Adrenal gland (tissue), 12 donors: ENCODE results near the gene ZNF208. TPM values are rescaled to one million over a fixed set of nuclear protein-coding genes. Genes with fewer than 3 reads are reported as not detected.

Experiments
- DNase-seq, 7 donors: peaks; one replicate each; pipeline ENCODE4 v3.0.0-alpha.2; 2019 to 2020
- H3K27ac ChIP-seq, 5 donors: fragments of 200-600 bp; sonication (generic) in 4 of 5; 1 replicate in 3 of 5; 2 replicates in 2 of 5; pipeline versions ENCODE4 v1.5.1 to v1.8.0; 2016 to 2020; ENCODE audit warnings: mild to moderate bottlenecking in 1 of 5
- H3K27me3 ChIP-seq: fragments of 200-600 bp; 2 replicates; pipeline ENCODE4 v1.8.0; 2021
- H3K36me3 ChIP-seq, 2 donors: fragments of 200-600 bp; replicated peaks in 1 of 2; 1 replicate in 1 of 2; 2 replicates in 1 of 2; pipeline versions ENCODE4 v1.5.1 to v1.8.0; 2018 to 2022
- H3K4me1 ChIP-seq, 2 donors: fragments of 200-600 bp; replicated peaks in 1 of 2; 1 replicate in 1 of 2; 2 replicates in 1 of 2; pipeline versions ENCODE4 v1.5.1 to v1.8.0; 2018 to 2021
- H3K4me3 ChIP-seq, 4 donors: fragments of 200-600 bp; sonication (generic) in 3 of 4; one replicate each; pipeline ENCODE4 v1.5.1; 2016 to 2018
- H3K9me3 ChIP-seq, 3 donors: fragments of 200-600 bp; sonication (generic) in 1 of 3; replicated peaks in 1 of 3; 1 replicate in 2 of 3; 2 replicates in 1 of 3; pipeline versions ENCODE4 v1.5.1 to v1.8.0; 2016 to 2021
- POLR2A ChIP-seq, 2 donors: fragments of 450-650 bp; IDR thresholded peaks; one replicate each; pipeline ENCODE4 v1.6.1; 2017; ENCODE audit warnings: antibody characterized with exemption in 2 of 2, mild to moderate bottlenecking in 2 of 2, moderate library complexity in 1 of 2
- WGBS, 4 donors: extraction: QIAGEN DNeasy Blood & Tissue Kit in 2 of 4; methylation state at CpG; one replicate each; pipeline versions ENCODE4 v1.1.5 to v1.1.7; 2013 to 2017; 5-methylcytosine and 5-hydroxymethylcytosine counted together
- intact Hi-C, 2 donors: fragments of 100-400 bp; cut with DNase I; formaldehyde crosslinking; loops; one replicate each; pipeline versions ENCODE4 v1.14.1 to v1.15.0; 2022 to 2023
- polyA plus RNA-seq, 3 donors: library from polyadenylated mRNA; stranded (reverse); fragments of 200-250 nt in 2 of 3; fragments of 350-450 nt in 1 of 3; fragmentation: Illumina TruSeq in 1 of 3; extraction: RNeasy Lipid Tissue Mini Kit (QIAGEN cat#74804) in 1 of 3; gene quantifications; one replicate each; pipeline ENCODE4 v1.2.3, GENCODE V29; 2013 to 2014
- total RNA-seq, 9 donors: library from RNA; depleted of rRNA in 4 of 9; stranded (reverse); fragments of >200 nt in 4 of 9; fragments of 120-200 nt in 1 of 9; fragmentation: NEBNext Ultra II Directional in 1 of 9; extraction: Animal tissue kit (Norgen Biotek cat#: 25700) in 1 of 9; gene quantifications; one replicate each; pipeline versions ENCODE4 v1.1.0 to v1.2.4, GENCODE V29; 2013 to 2023
- TF ChIP-seq, protein P1 (sequence below), 6 experiments: fragments of 450-650 bp in 4 of 6; fragments of 200-600 bp in 2 of 6; sonication (generic) in 1 of 6; IDR thresholded peaks; 1 replicate in 5 of 6; 2 replicates in 1 of 6; pipeline versions ENCODE4 v1.5.1 to v1.8.0; 2016 to 2021; ENCODE audit warnings: antibody characterized with exemption in 6 of 6, mild to moderate bottlenecking in 2 of 6, moderate library complexity in 1 of 6
- donor health status: healthy with polysubstance abuse.
- donor health status: Bipolar disorder and iron deficiency.
- donor health status: DM: yes; HTN: yes; CAD: no.
- donor health status: DM: no; HTN: no; CAD: no.
- donor health status: DM: no; HTN: no; CAD: no.
- donor health status: DM: yes; HTN: yes; CAD: no.

The ZNF208 gene
- total and polyA plus RNA-seq, 12 donors: 0.11 to 7.2 (median 1.3) TPM

DNA sequence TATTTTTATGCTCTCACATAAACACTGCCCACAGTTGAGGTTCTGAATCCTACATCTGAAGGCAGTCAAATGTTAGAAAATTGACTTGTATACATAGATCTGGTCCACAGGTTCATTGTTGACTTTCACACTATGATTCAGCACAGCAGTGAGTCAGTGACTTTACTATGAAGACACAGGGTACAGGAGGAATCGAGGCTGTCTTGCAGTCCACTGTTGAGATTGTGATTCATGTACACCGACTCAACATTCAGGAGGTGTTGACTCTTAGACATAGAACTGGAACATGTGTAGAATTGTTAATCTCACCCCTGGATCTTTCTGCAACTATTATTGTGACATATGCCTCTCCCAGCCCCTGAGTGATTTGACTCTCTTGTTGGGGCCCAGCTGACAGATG lies 100.4 kb downstream of the ZNF208 start:
- intact Hi-C loops: no loop called here
- H3K27ac ChIP-seq: no peak overlapping the region
- no peak for TF ChIP-seq POLR2A (IDR thresholded peaks at IDR 0.05)
- TF ChIP-seq, protein P1, sequence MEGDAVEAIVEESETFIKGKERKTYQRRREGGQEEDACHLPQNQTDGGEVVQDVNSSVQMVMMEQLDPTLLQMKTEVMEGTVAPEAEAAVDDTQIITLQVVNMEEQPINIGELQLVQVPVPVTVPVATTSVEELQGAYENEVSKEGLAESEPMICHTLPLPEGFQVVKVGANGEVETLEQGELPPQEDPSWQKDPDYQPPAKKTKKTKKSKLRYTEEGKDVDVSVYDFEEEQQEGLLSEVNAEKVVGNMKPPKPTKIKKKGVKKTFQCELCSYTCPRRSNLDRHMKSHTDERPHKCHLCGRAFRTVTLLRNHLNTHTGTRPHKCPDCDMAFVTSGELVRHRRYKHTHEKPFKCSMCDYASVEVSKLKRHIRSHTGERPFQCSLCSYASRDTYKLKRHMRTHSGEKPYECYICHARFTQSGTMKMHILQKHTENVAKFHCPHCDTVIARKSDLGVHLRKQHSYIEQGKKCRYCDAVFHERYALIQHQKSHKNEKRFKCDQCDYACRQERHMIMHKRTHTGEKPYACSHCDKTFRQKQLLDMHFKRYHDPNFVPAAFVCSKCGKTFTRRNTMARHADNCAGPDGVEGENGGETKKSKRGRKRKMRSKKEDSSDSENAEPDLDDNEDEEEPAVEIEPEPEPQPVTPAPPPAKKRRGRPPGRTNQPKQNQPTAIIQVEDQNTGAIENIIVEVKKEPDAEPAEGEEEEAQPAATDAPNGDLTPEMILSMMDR (IDR thresholded peaks at IDR 0.05): no peak
- DNase-seq: no peak
- no peaks in the 10 kb centered on the region for H3K36me3 ChIP-seq
- WGBS, 4 donors: 70 to 92% (median 73%) methylated on average over 2 of the region's 2 CpGs
- H3K4me1 ChIP-seq: no peaks in the 10 kb centered on the region
- H3K27me3 ChIP-seq: no peaks in the 10 kb centered on the region
- no peak overlapping the region for H3K4me3 ChIP-seq
- H3K9me3 ChIP-seq: no peaks in the 10 kb centered on the region

DNA sequence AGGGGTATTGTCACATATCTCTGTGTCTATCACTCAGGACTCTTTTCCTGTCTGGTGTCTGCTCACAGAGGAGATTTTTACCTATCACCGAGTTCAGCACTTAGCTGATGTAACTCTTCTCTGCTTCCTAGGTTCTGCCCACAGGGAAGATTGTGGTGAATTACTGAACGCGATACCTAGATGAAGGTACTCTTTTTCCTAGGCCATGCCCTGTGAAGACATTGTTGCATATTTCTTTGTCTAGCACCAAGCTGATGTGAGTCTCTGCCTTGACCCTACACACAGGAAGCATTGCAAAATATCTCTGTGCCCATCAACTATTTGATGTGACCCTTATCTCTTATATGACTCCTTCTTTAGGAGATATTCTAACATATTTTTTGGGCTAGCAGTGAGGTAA lies 102.7 kb downstream of the ZNF208 start:
- Histone ChIP-seq H3K4me1 (no peaks in the 10 kb centered on the region), H3K27me3 (no peaks in the 10 kb centered on the region), H3K27ac (no peak overlapping the region), H3K9me3 (no peaks in the 10 kb centered on the region), H3K36me3 (no peaks in the 10 kb centered on the region), H3K4me3 (no peak overlapping the region)
- intact Hi-C loops: no loop called here
- DNase-seq: no peak
- WGBS, 4 donors: 84 to 91% (median 87%) methylated on average over 3 of the region's 3 CpGs
- TF ChIP-seq, protein P1 (IDR thresholded peaks at IDR 0.05): no peak
- TF ChIP-seq POLR2A (IDR thresholded peaks at IDR 0.05): no peak

DNA sequence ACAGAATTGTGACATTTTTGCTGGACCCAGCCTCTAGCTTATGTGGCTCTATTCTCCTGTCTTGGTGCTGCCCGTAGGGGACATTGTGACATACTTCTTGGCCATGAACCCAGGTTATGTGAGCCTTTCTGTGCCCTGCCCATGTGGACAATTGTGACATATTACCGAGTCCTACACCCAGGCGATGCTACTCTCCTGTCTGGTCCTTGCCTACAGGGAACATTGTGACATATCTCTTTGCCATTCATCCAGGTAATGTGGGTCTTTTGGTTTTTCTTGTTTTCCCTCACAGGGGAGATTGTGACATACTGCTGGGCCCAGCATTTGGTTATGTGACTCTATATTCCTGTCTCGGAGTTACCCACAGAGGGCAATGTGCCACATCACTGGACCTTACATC lies 103.2 kb downstream of the ZNF208 start:
- no peaks in the 10 kb centered on the region for H3K4me1 ChIP-seq
- H3K27me3 ChIP-seq: no peaks in the 10 kb centered on the region
- 82 to 91% (median 86%) methylated on average over 4 of the region's 4 CpGs for WGBS, 4 donors
- no peaks in the 10 kb centered on the region for H3K36me3 ChIP-seq
- H3K27ac ChIP-seq: no peak overlapping the region
- intact Hi-C loops: no loop called here
- no peak overlapping the region for H3K4me3 ChIP-seq
- no peak for TF ChIP-seq POLR2A (IDR thresholded peaks at IDR 0.05)
- TF ChIP-seq, protein P1 (IDR thresholded peaks at IDR 0.05): no peak
- no peak for DNase-seq
- no peaks in the 10 kb centered on the region for H3K9me3 ChIP-seq

DNA sequence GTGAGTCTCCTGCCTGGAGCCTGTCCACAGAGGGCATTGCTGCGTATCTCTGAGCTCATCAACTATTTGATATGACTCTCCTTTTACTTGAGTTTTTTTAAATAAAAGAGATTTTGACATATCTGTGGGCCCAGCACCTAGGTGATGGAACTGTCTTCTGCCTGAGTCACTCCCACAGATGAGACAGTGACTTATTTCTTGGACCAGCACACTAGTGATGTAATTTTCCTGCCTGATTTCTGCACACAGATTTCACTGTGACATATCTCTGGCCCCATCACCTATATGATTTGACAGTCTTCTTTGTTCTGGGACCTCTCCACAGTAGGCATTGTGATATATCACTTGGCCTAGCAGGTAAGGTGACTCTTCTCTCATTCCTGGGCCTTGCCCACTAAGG lies 108.2 kb downstream of the ZNF208 start:
- intact Hi-C loops: no loop called here
- Histone ChIP-seq H3K36me3 (no peaks in the 10 kb centered on the region), H3K9me3 (no peaks in the 10 kb centered on the region), H3K4me1 (no peaks in the 10 kb centered on the region), H3K27ac (no peak overlapping the region), H3K27me3 (no peaks in the 10 kb centered on the region), H3K4me3 (no peak overlapping the region)
- WGBS, 4 donors: 78 to 96% (median 81%) methylated on average over 1 of the region's 1 CpG
- TF ChIP-seq, protein P1 (IDR thresholded peaks at IDR 0.05): no peak
- no peak for TF ChIP-seq POLR2A (IDR thresholded peaks at IDR 0.05)
- DNase-seq: no peak
